Ovary (tissue), 3 donors: ENCODE data around the gene EWSR1.

Experiments used
- CTCF ChIP-seq, 3 donors: fragments of 450-650 bp in 2 of 3; fragments of 200-600 bp in 1 of 3; IDR thresholded peaks; one replicate each; pipeline versions ENCODE4 v1.5.1 to v1.8.0; 2016 to 2022; ENCODE audit warnings: antibody characterized with exemption in 3 of 3, mild to moderate bottlenecking in 1 of 3
- EP300 ChIP-seq: sonication (generic); formaldehyde crosslinking; IDR thresholded peaks from one replicate; pipeline ENCODE4 v1.6.1; 2017; ENCODE audit warnings: antibody characterized with exemption
- POLR2A ChIP-seq: fragments of 450-650 bp; IDR thresholded peaks from one replicate; pipeline ENCODE4 v1.6.1; 2017; ENCODE audit warnings: antibody characterized with exemption, mild to moderate bottlenecking, moderate library complexity
- donor health status: DM: no; HTN: no; CAD: no.

GRCh38 chr22:29275819-29276565 lies 7.9 kb downstream of the EWSR1 start:
- TF ChIP-seq CTCF (IDR thresholded peaks at IDR 0.05) (no peak), EP300 (no peak), POLR2A (no peak)
